ENCODE data around the gene PRPF19. TPM values are rescaled to one million over a fixed set of nuclear protein-coding genes. Genes with fewer than 3 reads are reported as not detected.

Gene PRPF19
- total RNA-seq, 2 donors from 2014 or later = 42.0 to 52.2 TPM

DNA sequence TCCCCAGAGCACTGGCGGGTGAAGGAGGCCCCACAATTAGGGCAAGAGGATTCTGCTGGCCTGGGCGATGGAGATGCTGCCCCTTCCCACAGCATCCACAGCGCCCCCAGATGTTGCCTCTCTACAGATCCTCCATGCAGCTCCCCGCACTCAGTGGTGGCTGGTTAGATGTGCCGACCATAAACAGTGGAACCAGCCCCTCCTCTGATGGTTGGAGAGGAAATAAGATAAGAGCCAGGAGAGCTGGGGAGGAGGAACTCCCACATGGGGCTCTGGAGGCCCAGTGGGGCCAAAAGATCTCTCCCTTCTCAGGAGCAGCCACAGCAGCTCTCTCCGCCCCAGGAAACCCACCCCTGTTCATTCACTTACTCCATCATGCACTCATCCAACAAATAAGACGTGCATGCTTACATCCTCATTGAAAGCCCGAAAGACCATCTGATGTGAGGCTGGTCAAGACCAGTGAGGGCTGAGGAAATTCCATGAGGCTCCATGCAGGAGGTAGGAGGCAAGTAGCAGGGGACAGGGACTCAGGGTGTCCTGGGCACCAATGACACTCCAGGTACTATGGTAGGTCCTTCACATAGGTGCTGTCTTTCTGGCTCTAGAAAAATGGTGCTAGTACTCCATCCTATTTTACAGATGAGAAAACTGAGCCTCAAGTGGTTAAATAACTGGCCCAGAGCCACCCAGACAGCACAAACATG lies 52.1 kb downstream of the PRPF19 start:
- TF ChIP-seq, protein P1, sequence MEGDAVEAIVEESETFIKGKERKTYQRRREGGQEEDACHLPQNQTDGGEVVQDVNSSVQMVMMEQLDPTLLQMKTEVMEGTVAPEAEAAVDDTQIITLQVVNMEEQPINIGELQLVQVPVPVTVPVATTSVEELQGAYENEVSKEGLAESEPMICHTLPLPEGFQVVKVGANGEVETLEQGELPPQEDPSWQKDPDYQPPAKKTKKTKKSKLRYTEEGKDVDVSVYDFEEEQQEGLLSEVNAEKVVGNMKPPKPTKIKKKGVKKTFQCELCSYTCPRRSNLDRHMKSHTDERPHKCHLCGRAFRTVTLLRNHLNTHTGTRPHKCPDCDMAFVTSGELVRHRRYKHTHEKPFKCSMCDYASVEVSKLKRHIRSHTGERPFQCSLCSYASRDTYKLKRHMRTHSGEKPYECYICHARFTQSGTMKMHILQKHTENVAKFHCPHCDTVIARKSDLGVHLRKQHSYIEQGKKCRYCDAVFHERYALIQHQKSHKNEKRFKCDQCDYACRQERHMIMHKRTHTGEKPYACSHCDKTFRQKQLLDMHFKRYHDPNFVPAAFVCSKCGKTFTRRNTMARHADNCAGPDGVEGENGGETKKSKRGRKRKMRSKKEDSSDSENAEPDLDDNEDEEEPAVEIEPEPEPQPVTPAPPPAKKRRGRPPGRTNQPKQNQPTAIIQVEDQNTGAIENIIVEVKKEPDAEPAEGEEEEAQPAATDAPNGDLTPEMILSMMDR (IDR thresholded peaks at IDR 0.05) = no peak
- ATAC-seq (ENCODE audit: insufficient number of reproducible peaks, low FRiP score, low read depth) (no peak), DNase-seq (ENCODE audit: low spot score) (no peak)
- Histone ChIP-seq H3K9me3 (no peaks in the 10 kb centered on the region), H3K4me1 (ENCODE audit: control insufficient read depth in 1 of 2, low read depth in 2 of 2) (no peaks in the 10 kb centered on the region), H3K27me3 (replicated peaks; ENCODE audit: insufficient read depth) (no peaks in the 10 kb centered on the region), H3K36me3 (peaks cover 11% of the 10 kb centered on the region), H3K4me3 (no peak overlapping the region), H3K27ac (no peak overlapping the region)

DNA sequence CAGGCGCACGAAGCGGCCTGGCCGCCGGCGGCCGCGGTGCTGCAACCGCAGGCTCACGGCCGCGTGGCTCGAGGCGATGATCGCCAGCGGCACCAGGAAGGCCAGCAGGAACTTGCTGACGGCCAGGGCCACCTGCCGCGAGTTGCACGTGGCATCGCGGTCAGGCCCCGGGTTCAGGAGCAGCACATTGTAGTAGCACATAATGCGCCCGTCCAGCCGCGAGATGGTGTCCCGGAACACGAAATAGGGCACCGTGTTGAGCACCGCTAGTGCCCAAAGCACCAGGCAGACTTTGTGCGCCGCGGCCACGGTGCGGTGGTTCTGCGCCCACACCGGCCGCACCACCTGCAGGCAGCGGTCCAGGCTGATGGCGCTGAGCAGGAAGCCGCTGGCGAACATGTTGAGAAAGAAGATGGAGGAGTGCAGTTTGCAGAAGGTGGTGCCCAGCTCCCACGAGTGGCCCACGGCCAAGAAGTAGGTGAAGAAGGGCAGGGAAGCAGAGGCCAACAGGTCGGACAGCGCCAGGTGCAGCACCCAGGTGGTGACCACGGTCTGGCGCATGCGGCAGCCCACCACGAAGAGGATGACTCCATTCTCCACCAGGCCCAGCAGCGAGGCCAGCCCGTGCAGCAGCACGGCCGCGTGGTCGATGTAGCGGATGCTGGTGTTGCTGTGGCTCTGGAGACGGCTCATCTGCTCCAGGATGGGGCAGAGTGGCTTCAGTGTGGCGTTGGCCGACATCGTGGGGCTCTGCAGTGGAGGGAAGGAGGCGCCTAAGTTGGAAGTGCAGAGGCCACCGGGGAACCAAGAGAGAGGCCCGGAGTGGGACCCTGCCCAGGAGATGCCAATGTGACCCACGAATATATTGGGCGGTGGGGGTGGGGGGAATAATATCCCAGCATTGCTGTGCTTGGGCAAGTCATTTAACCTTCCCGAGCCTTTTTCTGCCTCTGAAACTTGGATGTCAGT lies 53.1 kb downstream of the PRPF19 start:
- no peaks in the 10 kb centered on the region for H3K9me3 ChIP-seq
- H3K27me3 ChIP-seq (replicated peaks; ENCODE audit: insufficient read depth) = no peaks in the 10 kb centered on the region
- H3K36me3 ChIP-seq = peaks cover 18% of the 10 kb centered on the region
- DNase-seq (ENCODE audit: low spot score) (no peak), ATAC-seq (ENCODE audit: insufficient number of reproducible peaks, low FRiP score, low read depth) (no peak)
- H3K4me1 ChIP-seq (ENCODE audit: control insufficient read depth in 1 of 2, low read depth in 2 of 2) = no peaks in the 10 kb centered on the region
- no peak overlapping the region for H3K27ac ChIP-seq
- TF ChIP-seq, protein P1 (IDR thresholded peaks at IDR 0.05) = no peak
- no peak overlapping the region for H3K4me3 ChIP-seq

DNA sequence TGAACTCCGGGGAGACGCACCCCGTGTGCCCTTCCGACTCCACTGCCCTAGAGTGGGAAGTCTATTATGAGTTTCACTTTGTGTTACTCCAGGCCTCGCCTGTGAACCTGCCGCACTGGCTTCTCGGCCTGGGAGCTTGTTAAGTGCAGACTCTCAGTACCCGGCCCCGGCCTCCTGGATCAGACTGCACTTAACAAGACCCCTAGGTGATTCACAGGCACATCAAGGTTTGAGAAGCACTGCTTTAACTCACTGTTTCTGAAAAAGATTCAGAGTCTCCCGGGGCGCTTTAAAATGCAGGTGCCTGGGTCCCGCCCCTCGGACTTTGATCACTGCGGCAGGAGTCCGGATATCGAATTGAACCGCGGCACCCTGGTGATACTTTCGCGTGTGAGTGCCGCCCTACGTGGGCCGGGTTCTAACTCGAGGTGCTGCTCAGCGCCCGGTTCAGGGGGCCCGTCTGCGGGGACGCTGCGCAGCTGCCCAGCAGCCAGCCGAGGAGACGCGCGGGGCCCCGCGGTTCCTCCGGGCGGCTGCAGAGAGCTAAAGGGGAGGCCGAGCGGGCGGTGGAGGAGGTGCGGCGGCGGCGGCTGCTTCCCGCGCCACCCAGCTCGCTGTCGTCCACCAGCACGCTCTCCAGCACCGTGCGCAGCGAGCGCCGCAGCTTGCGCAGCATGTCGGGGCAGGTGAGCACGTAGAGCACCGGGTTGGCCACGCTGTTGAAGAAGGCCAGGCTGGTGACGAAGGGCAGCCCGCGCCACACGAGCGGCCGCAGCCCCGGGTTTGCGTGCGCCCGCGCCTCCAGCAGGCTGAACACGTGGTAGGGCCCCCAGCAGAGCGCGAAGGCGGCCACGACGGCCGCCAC lies 54.0 kb downstream of the PRPF19 start:
- no peak for DNase-seq (ENCODE audit: low spot score)
- Histone ChIP-seq H3K4me1 (ENCODE audit: control insufficient read depth in 1 of 2, low read depth in 2 of 2) (no peaks in the 10 kb centered on the region), H3K27me3 (replicated peaks; ENCODE audit: insufficient read depth) (no peaks in the 10 kb centered on the region), H3K27ac (no peak overlapping the region), H3K4me3 (no peak overlapping the region), H3K9me3 (no peaks in the 10 kb centered on the region), H3K36me3 (peaks cover 18% of the 10 kb centered on the region)
- TF ChIP-seq, protein P1 (IDR thresholded peaks at IDR 0.05) = no peak
- ATAC-seq (ENCODE audit: insufficient number of reproducible peaks, low FRiP score, low read depth) = no peak

DNA sequence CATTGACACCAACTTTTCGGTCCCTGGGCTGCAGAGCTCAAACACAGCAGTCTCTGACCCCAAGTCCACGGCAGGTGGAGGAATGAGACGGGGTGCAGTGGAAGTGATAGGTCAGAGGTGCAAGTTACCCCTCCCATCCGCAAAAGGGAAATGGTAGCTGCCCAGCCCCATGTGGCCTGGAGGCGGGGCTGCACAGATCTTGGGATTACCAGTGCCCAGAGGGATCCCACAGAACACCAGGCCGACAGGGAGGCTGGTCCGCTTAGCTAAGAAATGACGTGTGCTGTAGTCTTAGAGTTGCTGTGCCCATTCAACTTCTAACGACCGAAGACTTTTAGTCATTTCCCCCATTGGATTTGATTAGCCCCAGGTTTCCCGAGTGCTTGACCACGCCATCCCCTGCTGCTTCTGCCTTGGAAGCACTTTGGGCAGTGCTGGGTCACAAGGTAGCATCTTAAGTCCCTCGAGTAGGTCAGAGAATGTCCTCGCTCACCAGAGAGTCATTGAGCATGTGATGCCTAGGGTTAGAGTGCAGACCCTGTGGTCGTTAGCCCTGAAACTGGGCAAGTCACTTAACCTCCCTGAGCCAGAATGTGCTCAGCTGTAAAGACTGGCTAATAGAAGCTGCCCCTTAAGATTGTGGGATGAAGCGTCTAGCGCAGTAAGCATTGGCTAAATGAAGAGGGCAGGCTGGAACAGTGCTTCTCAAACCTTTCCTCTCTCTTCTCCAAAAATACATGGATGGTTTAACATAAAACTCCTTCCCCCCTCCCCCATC lies 54.9 kb downstream of the PRPF19 start:
- no peaks in the 10 kb centered on the region for H3K4me1 ChIP-seq (ENCODE audit: control insufficient read depth in 1 of 2, low read depth in 2 of 2)
- no peaks in the 10 kb centered on the region for H3K9me3 ChIP-seq
- no peak overlapping the region for H3K27ac ChIP-seq
- peaks cover 18% of the 10 kb centered on the region for H3K36me3 ChIP-seq
- no peak overlapping the region for H3K4me3 ChIP-seq
- TF ChIP-seq, protein P1 (IDR thresholded peaks at IDR 0.05) = no peak
- DNase-seq (ENCODE audit: low spot score) (no peak), ATAC-seq (ENCODE audit: insufficient number of reproducible peaks, low FRiP score, low read depth) (no peak)
- no peaks in the 10 kb centered on the region for H3K27me3 ChIP-seq (replicated peaks; ENCODE audit: insufficient read depth)

Measured in thoracic aorta (tissue), 2 donors.